HG03558 (cell line): ENCODE measurements around the gene AICDA.
A peak's percentile ranks its signal among the peaks of the same experiment; 100 is the strongest.
"Not testable (repeated sequence)": the region's sequence is repeated elsewhere in the genome, so short reads cannot be mapped to it uniquely, and the experiment has no call there.

ENCODE experiments used
- ATAC-seq: cut with Tn5 transposase; IDR thresholded peaks from one replicate; pipeline ENCODE4 v1.9.1; 2021; ENCODE audit warnings: moderate number of reproducible peaks; ENCODE audit not compliant: unreplicated experiment; ENCODE audit errors: extremely low read depth

AICDA gene

GRCh38 chr12:8612629-8613028 lies at the start of gene AICDA:
Gene AICDA, minus strand, starts transcription at chr12:8612859. Its CDS starts 92 bp downstream, at chr12:8612767.
- no peak for ATAC-seq

- ATAC-seq: no peak
These were observed 49.1 kb upstream of the AICDA start for GRCh38 chr12:8661751-8662150.

- ATAC-seq: no peak
These were observed 48.4 kb upstream of the AICDA start for GRCh38 chr12:8661016-8661415.

GRCh38 chr12:8658346-8658745 lies 45.7 kb upstream of the AICDA start:
- ATAC-seq: no peak

- ATAC-seq: no peak
These were observed 42.8 kb upstream of the AICDA start for GRCh38 chr12:8655421-8655820.

GRCh38 chr12:8648576-8649205 lies 36.0 kb upstream of the AICDA start:
- peak; percentile 60 for ATAC-seq

GRCh38 chr12:8647968-8648367 lies 35.3 kb upstream of the AICDA start:
- ATAC-seq: no peak

GRCh38 chr12:8644345-8645248 lies 31.9 kb upstream of the AICDA start:
- no peak for ATAC-seq

- no peak for ATAC-seq
These were observed 30.1 kb upstream of the AICDA start for GRCh38 chr12:8642775-8643174.

GRCh38 chr12:8639936-8640335 lies 27.3 kb upstream of the AICDA start:
- no peak for ATAC-seq

- no peak for ATAC-seq
These were observed 26.3 kb upstream of the AICDA start for GRCh38 chr12:8638951-8639350.

- ATAC-seq: no peak
These were observed 25.0 kb upstream of the AICDA start for GRCh38 chr12:8637666-8638065.

- no peak for ATAC-seq
These were observed 24.6 kb upstream of the AICDA start for GRCh38 chr12:8637244-8637643.

GRCh38 chr12:8636581-8636980 lies 23.9 kb upstream of the AICDA start:
- no peak for ATAC-seq

GRCh38 chr12:8636007-8636346 lies 23.3 kb upstream of the AICDA start:
- ATAC-seq: not testable (repeated sequence)

GRCh38 chr12:8635342-8636006 lies 22.8 kb upstream of the AICDA start:
- not testable (repeated sequence) for ATAC-seq

- no peak for ATAC-seq
These were observed 17.5 kb upstream of the AICDA start for GRCh38 chr12:8630131-8630530.

GRCh38 chr12:8629486-8630033 lies 16.9 kb upstream of the AICDA start:
- ATAC-seq: peak; percentile 85

GRCh38 chr12:8628731-8629130 lies 16.1 kb upstream of the AICDA start:
- no peak for ATAC-seq

GRCh38 chr12:8624750-8625149 lies 12.1 kb upstream of the AICDA start:
- ATAC-seq: not testable (repeated sequence)

GRCh38 chr12:8622646-8623045 lies 10.0 kb upstream of the AICDA start:
- ATAC-seq: no peak
